Measurements from ENCODE around the gene CTU1.
"Not testable (repeated sequence)": the region's sequence is repeated elsewhere in the genome, so short reads cannot be mapped to it uniquely, and the experiment has no call there.

CTU1 gene

GRCh38 chr19:51108066-51108804 is at the start of gene CTU1:
Gene CTU1 (minus strand): TSS chr19:51108409. CDS start chr19:51104569, 3,840 bp downstream.
- FAIRE-seq (peak; percentile 87), DNase-seq (ENCODE audit: low spot score) (peak; percentile 96)

GRCh38 chr19:51157265-51157664 is 49.1 kb upstream of the CTU1 start:
- DNase-seq (ENCODE audit: low spot score), result no peak
- FAIRE-seq, result no peak

GRCh38 chr19:51156710-51157109 is 48.5 kb upstream of the CTU1 start:
- DNase-seq (ENCODE audit: low spot score) (no peak), FAIRE-seq (no peak)

- FAIRE-seq (no peak), DNase-seq (ENCODE audit: low spot score) (no peak)
Measured at GRCh38 chr19:51150627-51151026, 42.4 kb upstream of the CTU1 start.

- no peak for DNase-seq (ENCODE audit: low spot score)
Measured at GRCh38 chr19:51148580-51148979, 40.4 kb upstream of the CTU1 start.

GRCh38 chr19:51147663-51148062 is 39.5 kb upstream of the CTU1 start:
- DNase-seq (ENCODE audit: low spot score), result no peak
- no peak for FAIRE-seq

More at GRCh38 chr19:51148580-51148979, 40.4 kb upstream of the CTU1 start:
- no peak for FAIRE-seq

GRCh38 chr19:51146751-51147150 is 38.5 kb upstream of the CTU1 start:
- FAIRE-seq (no peak), DNase-seq (ENCODE audit: low spot score) (no peak)

- no peak for DNase-seq (ENCODE audit: low spot score)
- FAIRE-seq, result no peak
Measured at GRCh38 chr19:51145916-51146493, 37.8 kb upstream of the CTU1 start.

- FAIRE-seq (no peak), DNase-seq (ENCODE audit: low spot score) (no peak)
Measured at GRCh38 chr19:51144482-51145045, 36.4 kb upstream of the CTU1 start.

GRCh38 chr19:51143486-51143885 is 35.3 kb upstream of the CTU1 start:
- FAIRE-seq, result no peak
- no peak for DNase-seq (ENCODE audit: low spot score)

GRCh38 chr19:51142809-51143475 is 34.7 kb upstream of the CTU1 start:
- not testable (repeated sequence) for FAIRE-seq; DNase-seq (ENCODE audit: low spot score)

- FAIRE-seq, result no peak
Measured at GRCh38 chr19:51142119-51142518, 33.9 kb upstream of the CTU1 start, which contains the start of gene SIGLEC7. Gene SIGLEC7 (plus strand): TSS chr19:51142301. CDS start chr19:51142370, 69 bp downstream.

GRCh38 chr19:51141181-51141580 is 33.0 kb upstream of the CTU1 start:
- FAIRE-seq, result no peak
- no peak for DNase-seq (ENCODE audit: low spot score)

More at GRCh38 chr19:51142119-51142518, 33.9 kb upstream of the CTU1 start, which contains the start of gene SIGLEC7:
- no peak for DNase-seq (ENCODE audit: low spot score)

- no peak for FAIRE-seq
Measured at GRCh38 chr19:51140441-51140840, 32.2 kb upstream of the CTU1 start.

GRCh38 chr19:51139299-51140014 is 31.2 kb upstream of the CTU1 start:
- no peak for FAIRE-seq
- no peak for DNase-seq (ENCODE audit: low spot score)

More at GRCh38 chr19:51140441-51140840, 32.2 kb upstream of the CTU1 start:
- no peak for DNase-seq (ENCODE audit: low spot score)

GRCh38 chr19:51138549-51138979 is 30.4 kb upstream of the CTU1 start:
- FAIRE-seq, result no peak
- no peak for DNase-seq (ENCODE audit: low spot score)

GRCh38 chr19:51137792-51138425 is 29.7 kb upstream of the CTU1 start:
- DNase-seq (ENCODE audit: low spot score) (no peak), FAIRE-seq (no peak)

- FAIRE-seq, result no peak
Measured at GRCh38 chr19:51136851-51137551, 28.8 kb upstream of the CTU1 start.

GRCh38 chr19:51135986-51136762 is 28.0 kb upstream of the CTU1 start:
- no peak for FAIRE-seq
- DNase-seq (ENCODE audit: low spot score), result no peak

More at GRCh38 chr19:51136851-51137551, 28.8 kb upstream of the CTU1 start:
- DNase-seq (ENCODE audit: low spot score), result no peak

Data from RCC 7860 (cell line).